Measurements from ENCODE around the gene S1PR4. TPM values are rescaled to one million over a fixed set of nuclear protein-coding genes. Genes with fewer than 3 reads are reported as not detected.
"Not testable (repeated sequence)": the region's sequence is repeated elsewhere in the genome, so short reads cannot be mapped to it uniquely, and the experiment has no call there.

S1PR4 gene
- total and polyA plus RNA-seq, 12 donors = 0.24 to 3.3 (median 0.67) TPM

DNA sequence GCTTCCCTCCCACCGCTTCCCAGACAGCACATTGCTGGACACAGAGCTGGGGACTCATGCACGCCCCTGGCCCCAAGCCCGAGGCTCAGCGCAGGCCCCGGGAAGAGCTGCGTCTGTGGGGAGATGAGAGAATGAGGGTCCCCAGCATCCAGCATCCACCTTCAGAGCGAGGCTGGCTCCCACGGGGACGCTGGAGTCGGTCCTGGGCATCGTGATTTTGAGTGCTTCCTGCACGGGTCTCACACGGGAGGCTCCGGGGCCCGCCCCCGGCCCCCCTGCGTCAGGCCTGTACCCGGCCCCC is 11.9 kb downstream of the S1PR4 start:
- WGBS, 2 donors = 92 to 94% methylated on average over 18 of the region's 18 CpGs
- Histone ChIP-seq H3K4me3 (no peak overlapping the region), H3K4me1 (peaks cover 5 to 36% (median 23%) of the 10 kb centered on the region in 9 donors), H3K36me3 (peaks cover 0 to 23% (median 0%) of the 10 kb centered on the region in 9 donors), H3K27me3 (no peaks in the 10 kb centered on the region), H3K27ac (no peak overlapping the region), H3K9me3 (no peaks in the 10 kb centered on the region)
- ATAC-seq = no peak
- intact Hi-C loops (cut with DNase I) = no loop called here
- TF ChIP-seq, protein P1, sequence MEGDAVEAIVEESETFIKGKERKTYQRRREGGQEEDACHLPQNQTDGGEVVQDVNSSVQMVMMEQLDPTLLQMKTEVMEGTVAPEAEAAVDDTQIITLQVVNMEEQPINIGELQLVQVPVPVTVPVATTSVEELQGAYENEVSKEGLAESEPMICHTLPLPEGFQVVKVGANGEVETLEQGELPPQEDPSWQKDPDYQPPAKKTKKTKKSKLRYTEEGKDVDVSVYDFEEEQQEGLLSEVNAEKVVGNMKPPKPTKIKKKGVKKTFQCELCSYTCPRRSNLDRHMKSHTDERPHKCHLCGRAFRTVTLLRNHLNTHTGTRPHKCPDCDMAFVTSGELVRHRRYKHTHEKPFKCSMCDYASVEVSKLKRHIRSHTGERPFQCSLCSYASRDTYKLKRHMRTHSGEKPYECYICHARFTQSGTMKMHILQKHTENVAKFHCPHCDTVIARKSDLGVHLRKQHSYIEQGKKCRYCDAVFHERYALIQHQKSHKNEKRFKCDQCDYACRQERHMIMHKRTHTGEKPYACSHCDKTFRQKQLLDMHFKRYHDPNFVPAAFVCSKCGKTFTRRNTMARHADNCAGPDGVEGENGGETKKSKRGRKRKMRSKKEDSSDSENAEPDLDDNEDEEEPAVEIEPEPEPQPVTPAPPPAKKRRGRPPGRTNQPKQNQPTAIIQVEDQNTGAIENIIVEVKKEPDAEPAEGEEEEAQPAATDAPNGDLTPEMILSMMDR (IDR thresholded peaks at IDR 0.05) = no peak
- DNase-seq = no peak

GRCh38 chr19:3190921-3191805 is 12.6 kb downstream of the S1PR4 start:
- TF ChIP-seq, protein P1 (IDR thresholded peaks at IDR 0.05) = no peak
- peaks cover 5 to 35% (median 20%) of the 10 kb centered on the region in 9 donors for H3K4me1 ChIP-seq
- DNase-seq (no peak), ATAC-seq (no peak)
- H3K4me3 ChIP-seq = no peak overlapping the region
- 91 to 94% methylated on average over 46 of the region's 46 CpGs for WGBS, 2 donors
- intact Hi-C loops (cut with DNase I) = no loop called here
- peaks cover 0 to 26% (median 0%) of the 10 kb centered on the region in 9 donors for H3K36me3 ChIP-seq
- H3K27ac ChIP-seq = no peak overlapping the region
- H3K27me3 ChIP-seq = no peaks in the 10 kb centered on the region
- no peaks in the 10 kb centered on the region for H3K9me3 ChIP-seq

GRCh38 chr19:3191806-3192104 is 13.2 kb downstream of the S1PR4 start:
- Histone ChIP-seq H3K36me3 (peaks cover 0 to 32% (median 0%) of the 10 kb centered on the region in 9 donors), H3K4me1 (peaks cover under 1 to 29% (median 14%) of the 10 kb centered on the region in 9 donors)
- DNase-seq; H3K27ac ChIP-seq; intact Hi-C loops (cut with DNase I); ATAC-seq; H3K9me3 ChIP-seq; H3K4me3 ChIP-seq; H3K27me3 ChIP-seq: not testable (repeated sequence)
- WGBS, 2 donors = 93 to 96% methylated on average over 12 of the region's 12 CpGs

- WGBS, 2 donors = 96 to 97% methylated on average over 29 to 32 of the region's 32 CpGs
- H3K27me3 ChIP-seq = no peaks in the 10 kb centered on the region
- H3K9me3 ChIP-seq = no peaks in the 10 kb centered on the region
- H3K27ac ChIP-seq = no peak overlapping the region
- DNase-seq = no peak
- peaks cover 0 to 35% (median 0%) of the 10 kb centered on the region in 9 donors for H3K36me3 ChIP-seq
- TF ChIP-seq, protein P1 (IDR thresholded peaks at IDR 0.05) = no peak
- intact Hi-C loops (cut with DNase I) = no loop called here
- H3K4me1 ChIP-seq = peaks cover 0 to 25% (median 10%) of the 10 kb centered on the region in 9 donors
- H3K4me3 ChIP-seq = no peak overlapping the region
- no peak for ATAC-seq
Measured at GRCh38 chr19:3192228-3192635, 13.7 kb downstream of the S1PR4 start.

DNA sequence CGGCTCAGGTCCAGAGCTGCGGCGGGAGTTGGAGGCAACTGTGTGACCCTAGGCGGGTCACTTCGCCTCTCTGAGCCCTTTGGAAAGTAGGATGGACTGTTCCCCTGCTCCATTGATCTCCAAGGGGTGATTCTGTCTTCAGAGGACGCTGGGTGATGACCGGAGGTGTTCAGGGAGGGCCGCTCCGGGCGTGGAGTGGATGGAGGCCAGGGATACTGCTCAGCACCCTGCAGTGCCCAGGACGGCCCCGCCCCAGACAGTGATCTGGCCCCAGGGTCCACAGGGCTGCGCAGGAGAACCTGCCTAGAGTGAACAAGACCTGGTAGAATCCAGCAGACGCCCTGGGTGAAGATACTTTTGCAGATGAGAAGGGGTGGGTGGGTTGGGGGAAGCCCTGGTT is 14.1 kb downstream of the S1PR4 start:
- DNase-seq (no peak), ATAC-seq (no peak)
- Histone ChIP-seq H3K4me1 (peaks cover 0 to 20% (median 6%) of the 10 kb centered on the region in 9 donors), H3K27ac (no peak overlapping the region), H3K9me3 (no peaks in the 10 kb centered on the region), H3K27me3 (no peaks in the 10 kb centered on the region), H3K36me3 (peaks cover 0 to 35% (median 0%) of the 10 kb centered on the region in 9 donors), H3K4me3 (no peak overlapping the region)
- intact Hi-C loops (cut with DNase I) = no loop called here
- TF ChIP-seq, protein P1 (IDR thresholded peaks at IDR 0.05) = no peak
- 94 to 95% methylated on average over 14 of the region's 14 CpGs for WGBS, 2 donors

All from heart right ventricle (tissue), 16 donors.